Adipose tissue (tissue), 3 donors: Measurements from ENCODE around the gene ITGB6. TPM values are rescaled to one million over a fixed set of nuclear protein-coding genes. Genes with fewer than 3 reads are reported as not detected.

Source experiments
- H3K27ac ChIP-seq: one replicate; pipeline ENCODE4 v1.5.1; 2013; ENCODE audit warnings: low read depth, low read length
- WGBS, 3 donors: extraction: QIAGEN DNeasy Blood & Tissue Kit; methylation state at CpG; one replicate each; pipeline ENCODE4 v1.1.7; 2013; 5-methylcytosine and 5-hydroxymethylcytosine counted together
- polyA plus RNA-seq, 3 donors: library from polyadenylated mRNA; stranded (reverse); fragments of 200-250 nt; gene quantifications; one replicate each; pipeline ENCODE4 v1.2.3, GENCODE V29; 2013
- donor health status: healthy with polysubstance abuse.
- donor health status: Bipolar disorder and iron deficiency.
- donor health status: healthy.

Gene ITGB6
- polyA plus RNA-seq, 3 donors, result 0.48 to 2.0 TPM; not detected in 1

DNA sequence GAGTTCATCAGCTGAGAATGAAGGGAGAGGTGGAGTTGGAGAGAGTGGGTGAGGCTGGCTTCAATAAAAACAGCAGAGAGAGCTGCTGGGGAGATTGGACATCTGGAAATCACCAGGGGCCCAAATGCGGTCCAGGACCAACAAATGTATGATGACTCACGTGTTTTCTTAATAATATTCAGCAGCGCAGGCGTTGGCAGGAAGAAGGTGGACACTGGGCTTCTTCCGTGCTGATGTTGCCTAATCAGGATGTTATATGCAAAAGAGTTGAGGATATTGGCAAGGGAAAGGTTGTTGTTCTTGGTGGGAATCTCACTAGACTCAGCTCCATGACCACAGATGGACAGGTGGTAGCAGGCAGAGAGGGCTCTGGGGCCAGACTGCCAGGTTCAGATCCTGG lies 124.9 kb downstream of the ITGB6 start:
- H3K27ac ChIP-seq, result no peak overlapping the region
- 43 to 81% (median 52%) methylated on average over 5 of the region's 5 CpGs for WGBS, 3 donors

DNA sequence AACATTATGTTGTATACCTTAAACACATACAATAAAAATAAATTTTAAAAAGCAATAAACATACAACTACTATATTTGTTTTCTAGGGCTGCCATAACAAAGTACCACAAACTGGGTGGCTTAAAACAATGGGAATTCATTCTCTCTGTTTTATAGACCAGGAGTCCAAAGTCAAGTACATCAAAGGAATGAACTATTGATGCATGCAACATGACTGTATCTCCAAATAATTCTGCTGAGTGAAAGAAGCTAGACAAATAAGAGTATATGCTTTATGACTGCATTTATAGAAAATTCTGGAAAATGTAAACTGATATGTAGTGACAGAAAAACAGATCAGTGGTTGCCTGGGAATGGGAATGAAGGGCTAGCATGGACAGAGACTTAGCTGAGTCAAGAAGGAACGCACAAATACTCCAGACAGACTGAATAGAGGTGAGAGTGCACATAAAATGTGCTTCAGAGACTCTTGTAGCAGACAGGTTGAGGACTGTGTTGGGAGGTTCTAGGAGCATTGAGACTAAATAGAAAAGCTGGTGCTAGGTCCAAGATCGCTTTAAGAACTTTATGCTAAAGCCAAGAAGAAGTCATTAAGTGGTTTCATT lies 126.7 kb downstream of the ITGB6 start:
- no peak overlapping the region for H3K27ac ChIP-seq
- WGBS, 3 donors, result 86 to 96% (median 95%) methylated on average over 2 of the region's 2 CpGs

DNA sequence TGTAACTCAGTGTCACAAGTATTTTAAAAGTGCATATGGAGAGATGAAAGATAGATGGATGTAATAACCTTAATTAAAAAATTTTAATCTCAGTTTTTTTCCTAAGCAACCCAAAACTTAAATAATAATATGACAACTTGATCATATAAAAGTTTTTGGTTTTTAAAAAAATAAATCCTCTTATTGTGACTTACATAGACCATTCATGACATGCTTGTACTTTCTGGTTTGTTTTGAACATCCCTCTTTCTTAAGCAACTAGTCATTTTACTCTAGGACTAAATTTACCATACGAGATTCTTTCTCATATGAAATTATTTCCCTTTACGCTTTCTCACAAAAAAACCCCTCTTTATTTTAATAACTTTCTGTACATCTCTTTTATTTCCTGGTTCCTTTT lies 131.2 kb downstream of the ITGB6 start:
- 86 to 95% (median 93%) methylated on average over 2 of the region's 2 CpGs for WGBS, 3 donors
- no peak overlapping the region for H3K27ac ChIP-seq

DNA sequence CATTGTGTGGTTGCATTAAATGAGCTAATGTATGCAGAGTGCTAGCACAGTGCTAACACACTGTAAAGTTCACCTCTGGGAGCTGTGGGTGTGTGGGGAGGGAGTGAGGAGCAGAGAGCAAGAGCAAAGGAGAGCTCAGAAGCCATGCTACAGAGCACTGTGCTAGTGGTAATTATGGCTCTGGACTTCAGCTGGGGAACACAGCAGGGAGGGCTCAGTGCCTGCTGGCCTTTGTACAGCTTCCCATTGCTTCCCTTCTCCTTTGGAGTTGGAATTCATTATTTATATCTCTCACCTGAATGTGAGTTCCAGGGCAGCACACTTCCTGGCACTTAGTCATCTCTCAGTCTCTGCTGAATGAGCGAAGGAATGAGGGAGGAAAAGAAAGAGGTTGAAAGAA lies 135.2 kb downstream of the ITGB6 start:
- 85 to 86% (median 86%) methylated on average over 1 of the region's 1 CpG for WGBS, 3 donors
- no peak overlapping the region for H3K27ac ChIP-seq

DNA sequence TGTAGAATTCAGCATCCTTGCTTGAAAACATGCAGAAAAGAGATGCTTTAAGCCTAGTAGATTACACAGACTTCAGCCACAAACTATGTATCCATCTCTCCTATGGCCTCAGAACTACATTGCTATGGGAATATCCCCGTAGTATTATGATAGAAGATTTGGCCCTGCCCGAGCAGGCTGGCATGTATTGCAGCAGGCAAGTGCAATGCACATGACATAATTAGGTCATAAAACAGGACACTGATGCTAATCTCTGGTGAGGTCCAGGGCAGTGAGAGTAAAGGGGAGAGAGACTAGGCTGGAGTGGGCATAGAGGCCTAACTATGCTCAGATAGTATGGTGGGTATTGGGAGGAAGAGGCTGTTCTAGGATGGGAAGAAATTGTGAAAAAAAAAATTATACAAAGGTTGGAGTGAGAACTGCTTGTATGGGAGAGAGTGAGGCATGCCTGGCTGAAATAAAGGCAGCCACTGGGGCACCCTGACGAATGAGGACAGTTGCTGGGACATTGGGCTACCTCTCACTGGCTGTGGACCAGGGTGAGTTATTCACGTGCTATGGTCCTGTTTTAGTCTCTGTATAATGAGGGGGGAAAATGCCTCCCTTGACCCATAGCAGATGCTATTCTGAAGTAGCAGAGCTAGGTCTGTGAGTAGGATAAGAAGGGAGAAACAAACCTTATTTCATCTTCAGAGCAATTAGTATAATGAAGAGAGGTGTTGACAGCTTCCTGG lies 136.0 kb downstream of the ITGB6 start:
- WGBS, 3 donors, result 78 to 84% (median 81%) methylated on average over 4 of the region's 4 CpGs
- no peak overlapping the region for H3K27ac ChIP-seq

DNA sequence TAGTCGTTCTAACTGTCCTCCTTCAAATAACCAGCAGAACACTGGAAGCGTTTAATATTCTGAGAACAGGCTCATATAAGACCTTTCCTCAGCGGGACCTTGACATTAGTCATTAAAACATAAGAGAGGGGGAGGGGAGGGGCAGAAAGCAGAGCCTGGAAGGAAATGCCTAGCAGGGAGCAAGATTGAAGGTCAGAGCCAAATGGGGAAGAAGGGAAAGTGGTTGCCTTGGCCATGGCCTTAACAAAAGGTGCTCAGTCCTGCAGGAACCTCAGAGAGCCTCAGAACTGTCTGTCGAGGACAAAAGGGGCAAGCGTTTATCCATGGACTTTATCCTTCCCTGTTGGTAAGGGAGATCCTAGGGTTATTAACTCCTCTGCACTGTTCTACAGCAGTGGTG lies 136.8 kb downstream of the ITGB6 start:
- 47 to 61% (median 53%) methylated on average over 5 of the region's 5 CpGs for WGBS, 3 donors
- H3K27ac ChIP-seq, result no peak overlapping the region

DNA sequence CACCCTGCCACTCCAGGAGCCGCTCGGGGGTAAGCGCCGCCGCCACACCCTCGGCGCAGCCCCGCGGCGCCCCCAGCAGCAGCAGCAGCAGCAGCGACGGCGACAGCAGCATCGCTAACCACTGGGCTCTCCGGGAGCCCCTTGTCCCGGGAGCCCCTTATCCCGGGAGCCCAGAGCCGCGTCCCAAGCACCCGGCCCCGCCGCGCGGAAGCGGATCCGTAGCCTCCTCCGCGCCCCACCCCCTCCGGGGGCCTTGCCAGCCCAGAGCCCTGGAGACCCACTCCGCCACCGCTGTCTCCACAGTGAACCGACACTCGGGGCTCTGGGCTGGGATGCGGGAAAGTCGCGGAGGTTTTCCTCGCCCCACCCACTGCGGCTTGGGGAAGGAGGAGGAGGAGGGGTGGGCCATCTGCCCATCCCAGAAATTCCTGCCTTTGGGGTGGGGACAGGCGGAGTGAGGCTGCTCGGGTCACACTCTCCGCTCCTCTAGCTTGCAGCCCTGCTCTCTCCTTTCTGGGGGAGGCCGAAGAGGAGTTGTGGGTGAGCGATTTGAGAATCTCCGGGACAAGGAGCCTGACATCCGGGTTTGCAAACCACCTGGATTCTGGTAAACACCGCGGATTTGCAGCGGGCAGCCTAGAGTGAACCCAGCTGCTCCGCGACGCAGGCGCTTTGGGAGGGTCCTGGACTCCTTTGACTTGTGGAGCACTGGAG lies 137.6 kb downstream of the ITGB6 start, which contains the start of gene PLA2R1:
Gene PLA2R1 (minus strand): TSS at position 324 of the 714 bp plus-strand sequence. CDS start 212 bp downstream, at position 112.
- no peak within 1 kb of the TSS for H3K27ac ChIP-seq
- WGBS, 3 donors, result 1 to 2% (median 1%) methylated on average over 52 of the region's 52 CpGs

DNA sequence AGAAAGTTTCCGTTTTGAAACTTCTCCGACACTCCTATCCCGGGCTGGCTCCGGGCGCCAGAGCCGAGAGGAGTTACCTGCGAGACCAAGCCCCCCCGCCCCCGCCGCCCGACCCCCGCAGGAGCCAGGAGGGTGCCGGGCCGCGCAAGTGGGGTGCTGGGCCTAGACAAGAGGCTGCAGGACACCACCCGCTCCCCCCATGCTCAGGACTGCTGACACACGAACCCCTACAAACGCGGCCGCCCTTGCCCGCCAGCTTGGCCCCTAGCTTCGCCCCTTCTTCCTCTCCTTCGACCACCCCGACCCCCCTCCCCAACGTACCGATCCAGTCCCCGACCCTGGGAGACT lies 138.2 kb downstream of the ITGB6 start:
- no peak overlapping the region for H3K27ac ChIP-seq
- WGBS, 3 donors, result 2 to 4% (median 2%) methylated on average over 21 to 27 of the region's 27 CpGs

DNA sequence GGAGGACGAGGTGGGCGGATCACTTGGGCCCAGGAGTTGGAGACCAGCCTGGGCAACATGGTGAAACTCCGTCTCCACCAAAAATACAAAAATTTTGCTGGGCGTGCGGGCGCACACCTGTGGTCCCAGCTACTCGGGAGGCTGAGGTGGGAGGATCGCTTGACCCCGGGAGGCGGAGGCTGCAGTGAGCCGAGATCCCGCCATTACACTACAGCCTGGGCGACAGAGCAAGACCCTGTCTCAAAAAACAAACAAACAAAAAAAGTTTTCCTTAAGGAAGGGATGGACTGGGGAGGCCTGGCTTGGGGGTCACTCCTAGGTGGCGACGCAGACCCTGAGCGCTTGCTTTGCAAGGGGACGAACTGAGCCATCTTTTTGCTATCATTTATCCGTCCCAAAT lies 138.5 kb downstream of the ITGB6 start:
- WGBS, 3 donors, result 78 to 79% (median 79%) methylated on average over 18 of the region's 18 CpGs

DNA sequence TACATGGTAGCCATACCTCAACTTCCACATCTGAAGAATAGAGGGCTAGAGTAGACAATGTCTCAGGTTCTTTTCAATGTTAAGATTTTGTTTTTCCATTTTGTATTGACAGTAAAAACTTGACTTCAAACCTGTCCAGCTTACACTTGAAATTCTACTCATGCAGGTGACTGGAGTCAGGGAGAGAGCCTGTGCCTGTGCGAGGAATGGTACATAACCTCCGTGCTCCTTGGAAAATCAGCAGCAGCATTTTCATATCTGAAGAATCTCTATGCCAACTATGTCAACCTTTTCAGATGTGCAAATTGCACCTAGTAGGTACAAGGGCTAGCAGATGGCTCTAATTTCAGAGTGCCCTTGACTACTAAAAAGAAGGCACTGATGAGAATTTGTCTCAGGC lies 139.8 kb downstream of the ITGB6 start:
- H3K27ac ChIP-seq, result no peak overlapping the region
- WGBS, 3 donors, result 87 to 98% (median 98%) methylated on average over 2 of the region's 2 CpGs

More for the DNA sequence above, 138.5 kb downstream of the ITGB6 start:
- H3K27ac ChIP-seq, result no peak overlapping the region

DNA sequence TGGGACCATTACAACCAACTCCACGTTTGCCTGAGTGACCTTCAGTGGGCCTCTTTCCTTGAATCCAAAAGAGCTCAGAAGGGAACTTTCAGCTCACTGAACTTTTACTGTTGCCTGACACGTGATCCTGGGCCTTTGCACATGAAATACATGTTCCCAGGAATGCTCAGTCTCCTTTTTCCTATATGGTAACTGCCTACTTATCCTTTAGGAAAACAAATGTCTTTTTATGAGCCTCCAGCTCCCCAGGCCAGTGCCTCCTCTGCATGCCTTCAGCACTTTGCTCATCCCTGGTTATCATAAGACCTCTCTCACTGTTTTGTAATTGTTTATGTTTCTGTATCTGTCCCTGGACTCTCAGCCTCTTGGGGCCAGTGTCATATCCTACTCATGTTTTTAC lies 142.7 kb downstream of the ITGB6 start:
- 68 to 83% (median 83%) methylated on average over 2 of the region's 2 CpGs for WGBS, 3 donors

DNA sequence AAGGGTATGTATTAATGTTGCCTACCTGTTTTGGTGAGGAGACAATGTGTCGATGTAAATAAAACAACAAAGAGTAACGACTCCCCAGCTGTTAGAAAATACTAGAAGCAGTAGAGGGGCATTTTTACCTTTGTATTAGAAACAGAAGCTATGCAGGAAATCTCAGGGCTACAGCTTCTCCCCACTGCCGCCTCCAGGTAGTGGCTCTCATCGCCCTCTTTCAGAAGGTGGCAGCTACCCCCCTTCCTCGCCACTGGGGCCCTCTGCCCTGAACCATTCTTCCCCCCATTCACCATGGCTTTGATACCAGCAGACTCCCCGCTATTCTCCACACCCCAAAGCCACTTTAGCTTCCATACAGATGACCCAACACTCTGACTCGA lies 144.4 kb downstream of the ITGB6 start:
- whole genome bisulfite sequencing, 3 donors, result 87 to 96% (median 93%) methylated on average over 7 of the region's 7 CpGs

More for the DNA sequence above, 142.7 kb downstream of the ITGB6 start:
- no peak overlapping the region for H3K27ac ChIP-seq

DNA sequence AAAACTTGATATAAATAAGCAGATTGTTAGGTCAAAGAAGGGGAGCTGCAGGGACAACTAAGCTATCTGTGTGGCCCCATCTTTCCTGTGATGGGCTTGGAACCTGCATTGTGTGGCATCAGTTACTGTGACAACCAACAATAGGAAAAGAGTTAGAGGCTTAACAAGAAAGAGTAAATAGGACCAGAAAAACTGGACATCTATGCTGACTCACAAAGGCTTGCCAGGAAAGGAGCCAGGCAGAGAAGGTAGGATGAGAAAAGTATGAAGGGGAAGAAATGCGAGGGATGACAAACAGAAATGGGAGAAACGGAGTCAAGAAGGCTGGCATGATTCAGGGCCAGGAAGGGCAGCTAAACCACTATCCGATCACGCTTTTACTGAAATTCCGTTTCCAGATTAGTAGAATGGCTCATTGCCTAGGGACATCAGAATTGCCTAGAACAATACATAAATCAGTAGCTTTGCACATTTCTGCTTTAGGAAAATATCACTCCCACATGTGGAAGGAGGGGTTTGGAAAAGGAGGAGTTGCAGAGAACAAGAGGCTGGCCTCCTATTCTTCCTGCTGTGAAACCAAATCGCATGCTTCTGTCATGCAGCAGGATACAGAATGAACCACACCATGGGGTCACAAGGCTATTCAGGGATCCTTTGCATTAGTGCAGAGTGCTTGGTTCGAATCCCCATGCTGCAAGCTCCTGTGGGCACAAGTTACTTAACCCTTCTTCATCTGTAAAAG lies 144.9 kb downstream of the ITGB6 start:
- WGBS, 3 donors, result 61 to 79% (median 70%) methylated on average over 7 of the region's 7 CpGs
- H3K27ac ChIP-seq, result no peak overlapping the region

More for the DNA sequence above, 144.4 kb downstream of the ITGB6 start:
- H3K27ac ChIP-seq, result no peak overlapping the region

DNA sequence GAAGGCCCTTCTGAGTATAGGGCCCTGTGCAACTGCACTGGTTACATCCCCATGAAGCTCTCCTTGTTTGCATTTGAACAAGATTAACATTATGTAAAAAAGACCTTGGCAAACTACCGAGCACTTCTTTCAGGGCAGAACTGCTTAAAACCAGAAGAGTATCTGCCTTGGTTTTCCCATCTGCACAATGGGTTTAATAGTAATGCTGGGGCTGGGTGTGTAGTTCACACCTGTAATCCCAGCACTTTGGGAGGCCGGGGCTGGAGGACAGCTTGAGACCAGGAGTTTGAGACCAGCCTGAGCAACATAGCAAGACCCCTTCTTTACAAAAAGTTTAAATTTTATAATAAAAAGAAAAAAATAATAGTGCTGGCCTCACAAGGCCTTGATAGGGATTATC lies 146.1 kb downstream of the ITGB6 start:
- H3K27ac ChIP-seq, result no peak overlapping the region
- 87 to 99% (median 96%) methylated on average over 2 of the region's 2 CpGs for WGBS, 3 donors

DNA sequence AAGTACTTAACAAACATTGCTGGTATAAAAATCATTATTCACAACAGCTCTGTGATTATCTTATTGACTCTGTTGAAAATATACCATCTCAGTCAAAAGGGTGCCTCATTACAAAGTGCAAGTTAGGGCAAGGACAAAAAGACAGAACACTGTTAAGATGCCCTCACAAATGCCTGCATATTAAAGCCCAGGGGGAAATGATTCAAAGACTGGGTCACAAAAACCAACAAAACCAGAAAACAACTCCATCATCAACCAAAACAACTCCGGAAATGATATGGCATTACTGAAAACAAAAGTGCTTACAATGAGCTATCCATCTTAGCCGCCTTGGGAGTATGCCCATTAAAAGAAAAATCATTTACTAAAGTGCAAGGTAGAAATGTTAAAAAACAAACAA lies 147.5 kb downstream of the ITGB6 start:
- no peak overlapping the region for H3K27ac ChIP-seq
- 84 to 96% (median 88%) methylated on average over 2 of the region's 2 CpGs for WGBS, 3 donors

DNA sequence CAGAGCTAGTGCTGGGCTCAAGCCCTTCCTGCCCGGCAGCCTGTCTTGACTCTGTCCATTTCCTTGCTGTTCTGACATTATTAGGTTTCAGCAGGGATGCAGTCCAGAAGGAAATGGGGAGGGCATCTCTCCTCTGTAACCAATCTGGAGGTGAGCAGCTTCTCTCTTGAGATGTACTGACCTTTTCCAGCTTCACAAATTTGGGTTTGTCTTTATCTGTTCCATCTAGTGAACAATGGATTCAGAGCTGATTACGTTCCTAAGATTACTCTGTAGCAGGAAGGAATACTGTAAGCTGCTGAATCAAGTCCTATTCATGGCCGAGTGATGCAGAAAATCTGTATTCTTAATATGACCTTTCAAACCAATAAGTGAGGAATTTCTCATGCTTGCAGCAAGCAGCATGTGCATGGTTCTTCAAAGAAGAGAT lies 148.7 kb downstream of the ITGB6 start:
- no peak overlapping the region for H3K27ac ChIP-seq
- 58 to 76% (median 72%) methylated on average over 3 of the region's 3 CpGs for WGBS, 3 donors

DNA sequence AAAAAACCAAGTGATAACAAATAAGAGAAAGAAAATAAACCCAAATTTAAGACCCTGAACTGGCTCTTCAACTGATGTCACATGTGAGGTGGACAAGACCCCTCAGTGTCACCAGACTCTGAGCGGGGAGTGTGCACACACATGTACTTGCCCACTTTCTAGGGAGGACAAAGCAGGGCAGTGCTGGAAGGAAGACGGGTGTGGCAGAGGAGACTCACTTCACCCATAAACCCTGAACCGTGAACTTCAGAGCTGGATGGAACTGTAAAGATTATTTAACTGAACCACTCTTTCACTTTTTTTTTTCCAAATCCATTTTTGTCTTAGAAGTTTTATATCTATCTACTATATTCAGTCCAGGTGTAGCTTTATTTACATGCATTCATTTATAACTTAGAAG lies 149.9 kb downstream of the ITGB6 start:
- WGBS, 3 donors, result 88 to 89% (median 88%) methylated on average over 3 of the region's 3 CpGs
- no peak overlapping the region for H3K27ac ChIP-seq
